ENCODE results near the gene SPOCK1.

- no peak for TF ChIP-seq EZH2phosphoT487 (IDR thresholded peaks at IDR 0.05; ENCODE audit: insufficient read depth, low read depth)
- no peak for TF ChIP-seq EZH2 (IDR thresholded peaks at IDR 0.05; ENCODE audit: insufficient read depth, poor library complexity, severe bottlenecking)
Measured at GRCh38 chr5:137291031-137291430, 208.1 kb downstream of the SPOCK1 start.
